Mucosa of descending colon (tissue), 3 donors: Measurements from ENCODE around the gene KDM3B. TPM values are rescaled to one million over a fixed set of nuclear protein-coding genes. Genes with fewer than 3 reads are reported as not detected.

ENCODE experiments used
- ATAC-seq: fragments of 200-7000 bp; cut with Tn5 transposase; one replicate; pipeline ENCODE4 v1.9.1; 2020; ENCODE audit warnings: mild to moderate bottlenecking, moderate library complexity
- DNase-seq, 3 donors: peaks; one replicate each; pipeline ENCODE4 v3.0.0-alpha.2; 2020
- H3K36me3 ChIP-seq: fragments of 200-600 bp; one replicate; pipeline ENCODE4 v1.8.0; 2021; ENCODE audit warnings: low read depth, mild to moderate bottlenecking
- H3K4me1 ChIP-seq: fragments of 200-600 bp; one replicate; pipeline ENCODE4 v1.8.0; 2021; ENCODE audit warnings: low read depth, mild to moderate bottlenecking
- H3K4me3 ChIP-seq: fragments of 200-600 bp; one replicate; pipeline ENCODE4 v1.8.0; 2021; ENCODE audit warnings: mild to moderate bottlenecking
- H3K9me3 ChIP-seq: fragments of 200-600 bp; one replicate; pipeline ENCODE4 v1.8.0; 2021; ENCODE audit warnings: mild to moderate bottlenecking
- intact Hi-C, 2 donors: fragments of 100-400 bp; cut with DNase I in 1 of 2; cut with micrococcal nuclease in 1 of 2; formaldehyde crosslinking; loops; one replicate each; pipeline versions ENCODE4 v1.11.0 to v1.11.1; 2022; cut with DNase I, micrococcal nuclease
- total RNA-seq, 3 donors: library from RNA; stranded (reverse); fragmentation: NEBNext Ultra II Directional in 2 of 3; extraction: Animal tissue kit (Norgen Biotek cat#: 25700) in 2 of 3; gene quantifications; one replicate each; pipeline versions ENCODE4 v1.2.1 to v1.2.4, GENCODE V29; 2021 to 2023
- TF ChIP-seq, protein P1 (sequence below): fragments of 200-600 bp; IDR thresholded peaks from one replicate; pipeline ENCODE4 v1.8.0; 2022; ENCODE audit warnings: antibody characterized with exemption, mild to moderate bottlenecking
- donor health status: DM: no; HTN: no; CAD: no; lungs with moderate emphysema.
- donor health status: DM: no; HTN: no; CAD: no.
- donor health status: DM: no; HTN: yes; CAD: no.

Gene KDM3B
- total RNA-seq, 3 donors from 2014 or later, result 56.6 to 84.3 (median 71.7) TPM

DNA sequence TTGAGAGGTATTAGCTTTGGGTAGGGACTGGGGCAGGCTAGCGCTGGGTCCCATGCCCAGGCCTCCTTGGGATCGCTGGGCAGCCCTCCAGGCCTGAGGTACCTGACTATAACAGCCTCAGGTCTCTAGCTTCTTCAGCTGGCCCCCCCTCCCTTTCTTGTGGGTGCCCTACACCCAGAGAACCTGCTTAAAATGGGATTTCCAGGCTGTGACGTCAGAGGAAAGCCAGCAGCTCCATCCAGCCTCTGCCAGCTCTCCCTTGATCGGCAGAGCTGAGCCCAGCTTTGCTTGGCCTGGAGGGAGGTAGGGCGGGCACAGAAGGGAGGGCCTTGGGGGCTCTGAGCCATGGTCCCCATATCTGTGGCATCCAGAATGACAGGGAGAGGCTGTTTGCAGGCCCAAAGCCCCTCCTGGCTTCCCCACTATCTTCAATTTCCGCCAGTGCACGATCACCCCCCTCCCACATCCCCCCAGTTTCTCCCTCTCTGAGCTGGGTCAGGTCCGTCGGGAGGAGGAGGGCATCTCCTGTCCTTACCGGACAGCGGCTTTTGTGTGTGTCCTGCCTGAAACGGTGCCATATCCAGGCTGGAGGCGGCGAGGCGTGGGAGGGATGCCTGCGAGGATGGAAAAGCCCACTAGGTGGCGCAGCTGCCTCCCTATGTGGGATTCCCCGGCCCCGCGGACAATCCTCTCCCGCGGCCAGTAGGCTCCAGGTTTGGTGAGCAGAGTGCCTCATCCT, 97.2 kb downstream of the KDM3B start:
- no peak overlapping the region for H3K4me3 ChIP-seq
- intact Hi-C loops, result loop anchor here (5.0 to 10.0 kb wide), 2 partner anchors 53 to 55 kb away; no protein-coding TSS in a partner anchor
- peak; percentile 84 to 93 (median 90) for DNase-seq

DNA sequence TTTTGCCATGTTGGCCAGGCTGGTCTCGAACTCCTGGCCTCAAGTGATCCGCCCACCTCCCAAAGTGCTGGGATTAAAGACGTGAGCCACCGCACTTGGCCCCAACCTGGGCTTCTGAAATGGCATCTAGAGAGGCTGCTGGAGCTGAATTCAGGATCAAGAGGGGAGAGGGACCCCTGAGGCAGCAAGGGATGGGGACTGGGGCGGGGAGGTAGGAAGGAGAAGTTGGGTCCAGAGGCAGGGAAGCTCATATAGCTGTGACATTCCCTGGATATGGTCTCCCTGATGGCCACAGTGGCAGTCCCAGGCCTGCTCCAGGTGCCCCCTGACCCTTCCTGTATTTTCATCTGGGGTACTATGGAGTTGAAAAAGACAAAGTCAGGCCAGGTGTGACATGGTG, 98.5 kb downstream of the KDM3B start:
- Histone ChIP-seq H3K4me1 (no peaks in the 10 kb centered on the region), H3K4me3 (no peak overlapping the region), H3K36me3 (no peaks in the 10 kb centered on the region), H3K9me3 (no peaks in the 10 kb centered on the region)
- no peak for DNase-seq
- ATAC-seq, result no peak
- intact Hi-C loops, result loop anchor here (5.0 to 10.0 kb wide), 2 partner anchors 51 to 54 kb away; no protein-coding TSS in a partner anchor
- TF ChIP-seq, protein P1, sequence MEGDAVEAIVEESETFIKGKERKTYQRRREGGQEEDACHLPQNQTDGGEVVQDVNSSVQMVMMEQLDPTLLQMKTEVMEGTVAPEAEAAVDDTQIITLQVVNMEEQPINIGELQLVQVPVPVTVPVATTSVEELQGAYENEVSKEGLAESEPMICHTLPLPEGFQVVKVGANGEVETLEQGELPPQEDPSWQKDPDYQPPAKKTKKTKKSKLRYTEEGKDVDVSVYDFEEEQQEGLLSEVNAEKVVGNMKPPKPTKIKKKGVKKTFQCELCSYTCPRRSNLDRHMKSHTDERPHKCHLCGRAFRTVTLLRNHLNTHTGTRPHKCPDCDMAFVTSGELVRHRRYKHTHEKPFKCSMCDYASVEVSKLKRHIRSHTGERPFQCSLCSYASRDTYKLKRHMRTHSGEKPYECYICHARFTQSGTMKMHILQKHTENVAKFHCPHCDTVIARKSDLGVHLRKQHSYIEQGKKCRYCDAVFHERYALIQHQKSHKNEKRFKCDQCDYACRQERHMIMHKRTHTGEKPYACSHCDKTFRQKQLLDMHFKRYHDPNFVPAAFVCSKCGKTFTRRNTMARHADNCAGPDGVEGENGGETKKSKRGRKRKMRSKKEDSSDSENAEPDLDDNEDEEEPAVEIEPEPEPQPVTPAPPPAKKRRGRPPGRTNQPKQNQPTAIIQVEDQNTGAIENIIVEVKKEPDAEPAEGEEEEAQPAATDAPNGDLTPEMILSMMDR, result no peak

More for the DNA sequence above, 97.2 kb downstream of the KDM3B start:
- H3K36me3 ChIP-seq, result no peaks in the 10 kb centered on the region
- ATAC-seq, result peak; percentile 98
- TF ChIP-seq, protein P1, result peak; percentile 89
- no peaks in the 10 kb centered on the region for H3K9me3 ChIP-seq
- H3K4me1 ChIP-seq, result no peaks in the 10 kb centered on the region

DNA sequence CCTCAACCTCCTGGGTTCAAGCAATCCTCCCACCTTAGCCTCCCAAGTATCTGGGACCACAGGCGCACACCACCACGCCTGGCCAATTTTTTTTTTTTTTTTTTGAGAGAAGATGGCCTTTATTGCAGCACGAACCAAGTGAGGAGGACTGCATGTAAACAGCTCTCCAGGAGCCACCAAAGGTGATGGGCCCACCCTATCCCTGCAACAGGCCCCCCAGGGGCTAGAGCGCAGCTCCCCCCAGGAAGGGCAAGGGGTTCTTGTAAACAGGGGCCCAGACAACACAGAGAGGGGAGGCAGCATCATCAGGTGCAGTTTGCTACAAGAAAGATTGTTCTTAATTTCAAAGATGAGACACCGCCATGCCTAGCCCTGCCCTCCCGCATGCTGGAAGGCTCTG, 100.2 kb downstream of the KDM3B start:
- ATAC-seq, result no peak
- no peak overlapping the region for H3K4me3 ChIP-seq
- H3K9me3 ChIP-seq, result no peaks in the 10 kb centered on the region
- TF ChIP-seq, protein P1, result no peak
- no peak for DNase-seq
- no peaks in the 10 kb centered on the region for H3K4me1 ChIP-seq
- intact Hi-C loops, result loop anchor here (5.0 to 10.0 kb wide), 2 partner anchors 50 to 52 kb away; no protein-coding TSS in a partner anchor
- H3K36me3 ChIP-seq, result no peaks in the 10 kb centered on the region

DNA sequence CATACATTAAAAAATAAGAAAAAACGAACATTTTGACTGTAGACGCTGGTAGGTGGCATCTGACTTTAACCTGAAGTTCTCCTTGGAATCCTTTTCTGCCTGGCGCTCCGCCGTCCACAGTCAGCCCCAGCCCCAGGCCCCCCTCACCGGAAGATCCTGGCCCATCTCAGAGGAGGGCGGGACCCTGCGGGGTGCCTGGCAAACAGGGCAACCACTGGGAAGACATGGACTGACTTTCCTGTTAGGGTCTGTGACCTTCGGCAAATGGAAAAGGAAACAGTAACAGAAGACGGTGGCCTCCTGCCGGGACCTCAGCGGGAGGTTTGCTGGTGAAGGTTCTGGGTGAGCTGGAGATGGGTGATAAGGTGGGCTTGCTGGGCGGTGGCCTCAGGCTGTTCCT, 101.1 kb downstream of the KDM3B start:
- intact Hi-C loops, result loop anchor here (5.0 to 10.0 kb wide), 2 partner anchors 49 to 51 kb away; no protein-coding TSS in a partner anchor
- no peak for ATAC-seq

DNA sequence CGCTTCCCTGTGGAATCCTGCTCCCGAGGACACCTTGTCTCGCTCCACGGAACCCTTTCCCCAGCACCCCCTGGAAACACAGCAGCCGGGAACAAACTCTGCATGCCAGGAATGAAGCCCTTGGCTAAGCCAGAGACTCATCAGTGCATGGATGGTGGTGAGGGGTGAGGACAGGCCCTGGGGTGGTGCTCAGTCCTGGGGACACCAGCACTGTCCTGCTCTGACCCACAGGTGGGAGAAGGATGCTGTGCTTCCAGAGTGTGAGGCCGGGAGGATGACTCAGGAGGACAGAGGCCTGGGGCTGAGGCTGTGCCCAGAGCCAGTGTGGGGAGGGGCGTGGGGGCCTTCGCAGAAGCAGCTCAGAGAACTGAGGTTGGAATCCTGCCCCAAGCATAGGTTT, 101.6 kb downstream of the KDM3B start:
- DNase-seq, result no peak
- TF ChIP-seq, protein P1, result no peak
- no peaks in the 10 kb centered on the region for H3K4me1 ChIP-seq
- H3K9me3 ChIP-seq, result no peaks in the 10 kb centered on the region
- no peak for ATAC-seq
- H3K4me3 ChIP-seq, result no peak overlapping the region
- no peaks in the 10 kb centered on the region for H3K36me3 ChIP-seq
- intact Hi-C loops, result loop anchor here (5.0 to 10.0 kb wide), 2 partner anchors 48 to 51 kb away; no protein-coding TSS in a partner anchor

More for the DNA sequence above, 101.1 kb downstream of the KDM3B start:
- DNase-seq, result no peak
- Histone ChIP-seq H3K9me3 (no peaks in the 10 kb centered on the region), H3K4me1 (no peaks in the 10 kb centered on the region), H3K4me3 (no peak overlapping the region), H3K36me3 (no peaks in the 10 kb centered on the region)
- TF ChIP-seq, protein P1, result no peak
